ENCODE data around the gene DHX32.
A peak's percentile ranks its signal among the peaks of the same experiment; 100 is the strongest.

The DHX32 gene

GRCh38 chr10:125857185-125857760 is 23.8 kb downstream of the DHX32 start:
- intact Hi-C loops (cut with DNase I) = no loop called here
- no peak for DNase-seq

- peak in 1 of 42 donors; percentile 11 for DNase-seq
Observed at GRCh38 chr10:125852487-125852886, 28.6 kb downstream of the DHX32 start.

GRCh38 chr10:125850766-125851731 is 30.0 kb downstream of the DHX32 start:
- no peak for DNase-seq
- intact Hi-C loops (cut with DNase I) = no loop called here

More at GRCh38 chr10:125852487-125852886, 28.6 kb downstream of the DHX32 start:
- intact Hi-C loops (cut with DNase I) = no loop called here

- intact Hi-C loops (cut with DNase I) = no loop called here
Observed at GRCh38 chr10:125849448-125849847, 31.6 kb downstream of the DHX32 start.

GRCh38 chr10:125848857-125849256 is 32.2 kb downstream of the DHX32 start:
- no peak for DNase-seq
- intact Hi-C loops (cut with DNase I) = no loop called here

More at GRCh38 chr10:125849448-125849847, 31.6 kb downstream of the DHX32 start:
- DNase-seq = no peak

GRCh38 chr10:125848371-125848770 is 32.7 kb downstream of the DHX32 start:
- no peak for DNase-seq
- intact Hi-C loops (cut with DNase I) = no loop called here

GRCh38 chr10:125846894-125847293 is 34.2 kb downstream of the DHX32 start:
- intact Hi-C loops (cut with DNase I) = no loop called here
- no peak for DNase-seq

- DNase-seq = peak in 3 of 42 donors; percentile 19 to 27 (median 24)
- intact Hi-C loops (cut with DNase I) = no loop called here
Observed at GRCh38 chr10:125845617-125846016, 35.5 kb downstream of the DHX32 start.

- DNase-seq = peak in 40 of 42 donors; percentile 18 to 77 (median 43)
- intact Hi-C loops (cut with DNase I) = no loop called here
Observed at GRCh38 chr10:125844751-125845221, 36.3 kb downstream of the DHX32 start.

GRCh38 chr10:125843603-125844329 is 37.3 kb downstream of the DHX32 start:
- DNase-seq = peak in 12 of 42 donors; percentile 7 to 56 (median 21)
- intact Hi-C loops (cut with DNase I) = no loop called here

- intact Hi-C loops (cut with DNase I) = no loop called here
- no peak for DNase-seq
Observed at GRCh38 chr10:125840955-125841354, 40.1 kb downstream of the DHX32 start.

GRCh38 chr10:125840406-125840805 is 40.7 kb downstream of the DHX32 start:
- no peak for DNase-seq
- intact Hi-C loops (cut with DNase I) = no loop called here

- intact Hi-C loops (cut with DNase I) = no loop called here
Observed at GRCh38 chr10:125838802-125839575, 42.1 kb downstream of the DHX32 start.

GRCh38 chr10:125836746-125837145 is 44.3 kb downstream of the DHX32 start:
- DNase-seq = no peak

More at GRCh38 chr10:125838802-125839575, 42.1 kb downstream of the DHX32 start:
- no peak for DNase-seq

GRCh38 chr10:125828311-125828710 is 52.8 kb downstream of the DHX32 start:
- no peak for DNase-seq
- intact Hi-C loops (cut with DNase I) = no loop called here

More at GRCh38 chr10:125836746-125837145, 44.3 kb downstream of the DHX32 start:
- intact Hi-C loops (cut with DNase I) = no loop called here

- DNase-seq = no peak
- intact Hi-C loops (cut with DNase I) = no loop called here
Observed at GRCh38 chr10:125827133-125827532, 54.0 kb downstream of the DHX32 start.

- DNase-seq = no peak
- intact Hi-C loops (cut with DNase I) = no loop called here
Observed at GRCh38 chr10:125824736-125825135, 56.4 kb downstream of the DHX32 start.

GRCh38 chr10:125823663-125824251 is 57.3 kb downstream of the DHX32 start:
- intact Hi-C loops (cut with DNase I) = no loop called here

More at GRCh38 chr10:125823663-125824251, 57.3 kb downstream of the DHX32 start:
- DNase-seq = no peak

Measured in head of caudate nucleus (tissue), 42 donors.